SU-DHL-6 (cell line): ENCODE results near the gene HTT.

ENCODE experiments used
- H2AFZ ChIP-seq: fragments of 200-600 bp; sonication (generic); 2 replicates; pipeline ENCODE4 v1.6.1; 2014; ENCODE audit warnings: low read depth, mild to moderate bottlenecking, moderate library complexity, mixed read lengths, antibody characterized with exemption, low read length; ENCODE audit not compliant: severe bottlenecking
- H3F3A ChIP-seq: fragments of 200-600 bp; shearing (Covaris generic); 2 replicates; pipeline ENCODE4 v1.6.0; 2016; ENCODE audit warnings: antibody characterized with exemption, mild to moderate bottlenecking; ENCODE audit not compliant: insufficient read depth
- H3K27ac ChIP-seq: fragments of 200-600 bp; sonication (generic); 2 replicates; pipeline ENCODE4 v1.5.1; 2016; ENCODE audit warnings: low read depth, mild to moderate bottlenecking, low read length, moderate library complexity, mixed read lengths
- H3K27me3 ChIP-seq: fragments of 200-600 bp; sonication (generic), shearing (Covaris generic); 2 replicates; pipeline ENCODE4 v1.6.0; 2014; ENCODE audit warnings: mild to moderate bottlenecking, low read length
- H3K36me3 ChIP-seq: fragments of 200-600 bp; sonication (generic); 2 replicates; pipeline ENCODE4 v1.6.1; 2014; ENCODE audit warnings: mild to moderate bottlenecking, low read length, mixed read lengths
- H3K4me2 ChIP-seq: fragments of 300-600, 200-600 bp; shearing (Covaris generic), sonication (generic); 2 replicates; pipeline ENCODE4 v1.6.0; 2014; ENCODE audit warnings: low read length, low read depth, mild to moderate bottlenecking; ENCODE audit not compliant: poor library complexity, severe bottlenecking
- H3K4me3 ChIP-seq: fragments of 200-600 bp; sonication (generic); 2 replicates; pipeline ENCODE4 v1.5.1; 2014; ENCODE audit warnings: antibody characterized with exemption, low read length, mild to moderate bottlenecking, mixed read lengths; ENCODE audit not compliant: insufficient read depth, poor library complexity, severe bottlenecking
- H3K79me2 ChIP-seq: fragments of 200-600 bp; sonication (generic); 2 replicates; pipeline ENCODE4 v1.6.1; 2014; ENCODE audit warnings: mild to moderate bottlenecking, low read length, moderate library complexity; ENCODE audit not compliant: insufficient read depth
- H3K9ac ChIP-seq: fragments of 200-600 bp; sonication (generic); 2 replicates; pipeline ENCODE4 v1.7.0; 2014; ENCODE audit warnings: mild to moderate bottlenecking, low read length
- H3K9me2 ChIP-seq: fragments of 200-600 bp; sonication (generic); replicated peaks from 2 replicates; pipeline ENCODE4 v1.6.1; 2014; ENCODE audit warnings: low read length; ENCODE audit not compliant: insufficient read depth
- H3K9me3 ChIP-seq: fragments of 200-600 bp; sonication (generic); 2 replicates; pipeline ENCODE4 v1.6.1; 2014; ENCODE audit warnings: low read length, mixed read lengths; ENCODE audit not compliant: insufficient read depth
- H4K20me1 ChIP-seq: fragments of 200-600 bp; sonication (generic); 2 replicates; pipeline ENCODE4 v1.6.1; 2014; ENCODE audit warnings: low read depth, mild to moderate bottlenecking, antibody characterized with exemption, low read length, moderate library complexity, mixed read lengths
- CTCF ChIP-seq: fragments of 200-600 bp; sonication (generic); IDR thresholded peaks from one replicate; pipeline ENCODE4 v1.5.1; 2017; ENCODE audit warnings: antibody characterized with exemption, mild to moderate bottlenecking, low read length, moderate library complexity; ENCODE audit not compliant: insufficient read depth, poor library complexity, severe bottlenecking
- EZH2phosphoT487 ChIP-seq: fragments of 200-600 bp; sonication (generic), shearing (Covaris generic); conservative IDR thresholded peaks from 2 replicates; pipeline ENCODE4 v1.6.1; 2018; ENCODE audit warnings: mild to moderate bottlenecking, antibody characterized with exemption, low read length, moderate library complexity, mixed read lengths

Gene HTT

GRCh38 chr4:3249711-3250437, 175.4 kb downstream of the HTT start:
- Histone ChIP-seq H3K9me3 (no peaks in the 10 kb centered on the region), H3K9ac (no peak overlapping the region), H3K27me3 (no peaks in the 10 kb centered on the region), H4K20me1 (no peaks in the 10 kb centered on the region), H3K36me3 (no peaks in the 10 kb centered on the region), H3K9me2 (no peaks in the 10 kb centered on the region), H3F3A (no peaks in the 10 kb centered on the region), H3K27ac (no peak overlapping the region), H3K79me2 (no peaks in the 10 kb centered on the region), H2AFZ (no peak overlapping the region), H3K4me3 (no peak overlapping the region), H3K4me2 (no peak overlapping the region)
- TF ChIP-seq CTCF (no peak), EZH2phosphoT487 (no peak)

GRCh38 chr4:3250438-3250955, 176.0 kb downstream of the HTT start:
- no peaks in the 10 kb centered on the region for H3K79me2 ChIP-seq
- no peak overlapping the region for H3K4me3 ChIP-seq
- H3K9me2 ChIP-seq = no peaks in the 10 kb centered on the region
- H2AFZ ChIP-seq = no peak overlapping the region
- no peak overlapping the region for H3K9ac ChIP-seq
- no peaks in the 10 kb centered on the region for H3K27me3 ChIP-seq
- no peaks in the 10 kb centered on the region for H3K36me3 ChIP-seq
- TF ChIP-seq EZH2phosphoT487 = no peak
- no peak for TF ChIP-seq CTCF
- H3K9me3 ChIP-seq = no peaks in the 10 kb centered on the region
- H3K27ac ChIP-seq = no peak overlapping the region
- H4K20me1 ChIP-seq = no peaks in the 10 kb centered on the region
- no peak overlapping the region for H3K4me2 ChIP-seq
- H3F3A ChIP-seq = no peaks in the 10 kb centered on the region

- no peak overlapping the region for H3K4me2 ChIP-seq
- no peak overlapping the region for H3K27ac ChIP-seq
- H3K4me3 ChIP-seq = no peak overlapping the region
- no peaks in the 10 kb centered on the region for H4K20me1 ChIP-seq
- H3F3A ChIP-seq = no peaks in the 10 kb centered on the region
- no peaks in the 10 kb centered on the region for H3K36me3 ChIP-seq
- H3K9ac ChIP-seq = no peak overlapping the region
- no peaks in the 10 kb centered on the region for H3K27me3 ChIP-seq
- H2AFZ ChIP-seq = no peak overlapping the region
- no peaks in the 10 kb centered on the region for H3K9me2 ChIP-seq
- H3K79me2 ChIP-seq = no peaks in the 10 kb centered on the region
- H3K9me3 ChIP-seq = no peaks in the 10 kb centered on the region
- TF ChIP-seq CTCF = no peak
- no peak for TF ChIP-seq EZH2phosphoT487
These were observed 176.6 kb downstream of the HTT start for GRCh38 chr4:3250956-3251690.
